Measurements from ENCODE around the gene DUSP16.
"Not testable (repeated sequence)": the region's sequence is repeated elsewhere in the genome, so short reads cannot be mapped to it uniquely, and the experiment has no call there.

The DUSP16 gene, protein sequence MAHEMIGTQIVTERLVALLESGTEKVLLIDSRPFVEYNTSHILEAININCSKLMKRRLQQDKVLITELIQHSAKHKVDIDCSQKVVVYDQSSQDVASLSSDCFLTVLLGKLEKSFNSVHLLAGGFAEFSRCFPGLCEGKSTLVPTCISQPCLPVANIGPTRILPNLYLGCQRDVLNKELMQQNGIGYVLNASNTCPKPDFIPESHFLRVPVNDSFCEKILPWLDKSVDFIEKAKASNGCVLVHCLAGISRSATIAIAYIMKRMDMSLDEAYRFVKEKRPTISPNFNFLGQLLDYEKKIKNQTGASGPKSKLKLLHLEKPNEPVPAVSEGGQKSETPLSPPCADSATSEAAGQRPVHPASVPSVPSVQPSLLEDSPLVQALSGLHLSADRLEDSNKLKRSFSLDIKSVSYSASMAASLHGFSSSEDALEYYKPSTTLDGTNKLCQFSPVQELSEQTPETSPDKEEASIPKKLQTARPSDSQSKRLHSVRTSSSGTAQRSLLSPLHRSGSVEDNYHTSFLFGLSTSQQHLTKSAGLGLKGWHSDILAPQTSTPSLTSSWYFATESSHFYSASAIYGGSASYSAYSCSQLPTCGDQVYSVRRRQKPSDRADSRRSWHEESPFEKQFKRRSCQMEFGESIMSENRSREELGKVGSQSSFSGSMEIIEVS

DNA sequence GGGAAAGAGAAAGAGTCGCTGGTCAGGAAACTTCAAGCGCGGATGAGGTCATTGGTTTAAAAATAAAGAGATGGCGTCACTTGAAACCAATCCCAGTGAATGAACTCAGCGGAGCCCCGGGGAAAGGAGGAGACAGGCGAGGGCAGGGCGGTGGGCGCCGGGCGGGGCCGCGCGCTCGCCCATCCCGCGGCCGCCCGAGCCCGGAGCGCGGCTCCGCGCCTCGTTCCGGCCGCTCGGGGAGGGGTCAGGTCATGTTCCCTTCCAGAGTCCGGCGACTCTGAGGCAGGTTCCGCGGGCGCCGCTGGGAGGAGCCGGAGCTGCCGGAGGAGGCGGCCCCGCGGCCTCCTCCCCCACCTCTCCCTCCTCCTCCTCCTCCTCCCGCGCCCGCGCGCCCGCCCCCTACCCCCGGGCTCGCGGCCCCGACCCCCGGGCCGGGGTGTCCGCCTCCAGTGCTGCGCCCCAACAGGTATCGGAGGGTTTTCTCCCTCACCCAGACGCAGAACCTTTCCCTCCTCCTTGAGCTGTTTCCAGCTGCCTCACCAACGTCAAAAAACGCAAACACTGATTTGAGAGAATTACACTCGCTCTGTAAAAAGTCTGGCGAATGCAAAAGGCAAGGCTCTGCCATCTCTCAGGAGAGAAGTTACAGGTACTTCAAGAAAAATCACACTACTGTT, at the start of gene DUSP16:
TSS of gene DUSP16 (minus strand) at position 279 of the 677 bp plus-strand sequence. CDS start 41,765 bp downstream, outside the sequence.
- Mint-ChIP-seq H3K27me3 (ENCODE audit: low read depth) (no peaks in the 10 kb centered on the region), H3K27ac (peak within 1 kb of the TSS; percentile 97), H3K4me1 (ENCODE audit: low read depth) (peaks cover 33% of the 10 kb centered on the region), H3K4me3 (peak within 1 kb of the TSS; percentile 86), H3K9me3 (no peaks in the 10 kb centered on the region), H3K36me3 (ENCODE audit: low read depth) (peaks cover 13% of the 10 kb centered on the region)
- peak; percentile 87 for DNase-seq (ENCODE audit: low spot score)

DNA sequence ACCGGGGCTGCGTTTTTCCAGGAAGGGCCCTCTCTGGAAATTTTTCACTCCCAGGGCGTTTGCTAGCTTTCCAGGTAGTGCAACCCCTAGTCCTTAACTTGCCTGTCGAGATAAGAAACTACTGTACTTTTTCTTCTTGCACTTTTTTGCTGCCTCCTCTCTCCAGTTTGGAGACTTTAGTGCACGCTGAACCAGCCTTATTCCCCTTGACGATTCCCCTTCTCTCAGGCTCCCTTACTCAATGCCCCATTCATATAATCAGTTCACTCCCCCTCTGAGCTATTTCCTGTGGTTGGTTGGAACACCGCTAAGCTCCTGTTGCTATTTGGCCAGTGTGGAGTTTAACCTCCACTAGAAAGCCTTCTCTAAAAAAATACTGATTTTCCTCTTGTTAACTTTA, 49.7 kb upstream of the DUSP16 start:
- Mint-ChIP-seq H3K36me3 (ENCODE audit: low read depth) (peaks cover 14% of the 10 kb centered on the region), H3K4me3 (peak overlapping the region; percentile 88), H3K27me3 (ENCODE audit: low read depth) (no peaks in the 10 kb centered on the region), H3K27ac (peak overlapping the region; percentile 88), H3K4me1 (ENCODE audit: low read depth) (peaks cover 42% of the 10 kb centered on the region), H3K9me3 (no peaks in the 10 kb centered on the region)
- peak; percentile 17 for DNase-seq (ENCODE audit: low spot score)

DNA sequence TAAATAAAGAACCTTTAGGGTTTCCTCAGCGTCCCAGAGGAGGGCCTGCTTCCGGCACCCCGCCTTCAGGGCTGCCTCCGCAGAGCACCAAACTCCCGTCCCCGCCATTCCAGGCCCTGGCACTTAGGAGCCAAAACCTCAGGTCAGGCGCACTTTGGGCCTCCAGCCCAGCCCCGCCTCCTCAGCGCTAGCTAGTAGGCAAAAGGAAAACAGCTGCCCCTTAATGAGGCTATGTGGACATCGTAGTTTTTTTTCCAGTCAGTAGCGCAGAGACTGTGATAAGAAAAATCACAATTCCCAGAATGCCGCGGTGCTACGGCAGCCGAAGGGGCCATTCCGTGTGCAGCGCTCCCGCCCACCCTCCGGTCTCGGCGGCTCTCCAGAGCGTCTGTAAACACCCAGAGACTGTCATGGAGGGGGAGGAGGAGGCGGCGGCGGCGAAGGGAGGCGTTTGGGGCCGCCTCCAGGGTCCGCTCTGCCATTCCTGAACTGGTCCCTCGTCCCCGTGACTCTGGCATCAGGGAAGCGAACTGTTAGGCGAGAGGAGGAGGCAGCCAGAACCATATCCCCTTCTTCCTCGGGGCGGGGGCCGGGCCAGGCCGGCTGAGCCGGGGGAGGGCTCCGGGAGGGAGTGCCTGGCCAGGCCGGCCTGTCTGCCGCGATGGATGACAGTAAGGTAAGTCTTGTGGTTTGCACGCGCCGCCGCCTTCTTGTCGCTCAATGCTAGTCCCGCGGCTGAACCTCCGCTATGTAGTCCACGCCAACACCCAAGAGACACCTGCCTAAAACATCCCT, 49.0 kb upstream of the DUSP16 start, which contains the start of gene CREBL2:
TSS of gene CREBL2 (plus strand) at position 365 of the 795 bp plus-strand sequence. CDS start at position 662, 297 bp downstream.
- Mint-ChIP-seq H3K4me1 (ENCODE audit: low read depth) (peaks cover 45% of the 10 kb centered on the region), H3K27me3 (ENCODE audit: low read depth) (no peaks in the 10 kb centered on the region)
- peak; percentile 85 for DNase-seq (ENCODE audit: low spot score)

GRCh38 chr12:12610711-12611110, 48.0 kb upstream of the DUSP16 start:
- H3K9me3 Mint-ChIP-seq, result no peaks in the 10 kb centered on the region
- peak overlapping the region; percentile 88 for H3K4me3 Mint-ChIP-seq
- H3K36me3 Mint-ChIP-seq (ENCODE audit: low read depth), result peaks cover 8% of the 10 kb centered on the region
- H3K27ac Mint-ChIP-seq, result peak overlapping the region; percentile 88
- H3K27me3 Mint-ChIP-seq (ENCODE audit: low read depth), result no peaks in the 10 kb centered on the region
- no peak for DNase-seq (ENCODE audit: low spot score)
- peaks cover 43% of the 10 kb centered on the region for H3K4me1 Mint-ChIP-seq (ENCODE audit: low read depth)

More for the DNA sequence above, 49.0 kb upstream of the DUSP16 start, which contains the start of gene CREBL2:
- Mint-ChIP-seq H3K36me3 (ENCODE audit: low read depth) (peaks cover 12% of the 10 kb centered on the region), H3K27ac (peak within 1 kb of the TSS; percentile 88), H3K9me3 (no peaks in the 10 kb centered on the region), H3K4me3 (peak within 1 kb of the TSS; percentile 88)

DNA sequence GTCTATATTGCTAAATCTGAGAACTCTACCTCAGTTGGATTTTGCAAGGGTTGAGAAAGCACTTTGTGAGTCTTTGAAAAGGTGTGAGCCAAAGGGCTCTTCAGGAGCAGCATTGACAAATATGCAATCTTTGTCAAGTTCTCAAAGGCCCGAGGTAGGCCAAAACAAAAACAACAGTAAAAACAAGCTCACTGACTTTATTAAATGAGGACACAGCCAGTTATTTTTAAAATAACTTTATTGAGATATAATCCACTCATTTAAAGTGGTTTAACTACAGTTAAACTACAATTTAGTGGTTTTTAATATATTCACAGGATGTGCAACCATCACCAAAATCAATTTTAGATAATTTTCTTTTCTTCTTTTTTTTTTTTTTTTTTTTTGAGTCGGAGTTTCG, 47.0 kb upstream of the DUSP16 start:
- Mint-ChIP-seq H3K27ac (no peak overlapping the region), H3K4me1 (ENCODE audit: low read depth) (peaks cover 43% of the 10 kb centered on the region), H3K4me3 (no peak overlapping the region)

DNA sequence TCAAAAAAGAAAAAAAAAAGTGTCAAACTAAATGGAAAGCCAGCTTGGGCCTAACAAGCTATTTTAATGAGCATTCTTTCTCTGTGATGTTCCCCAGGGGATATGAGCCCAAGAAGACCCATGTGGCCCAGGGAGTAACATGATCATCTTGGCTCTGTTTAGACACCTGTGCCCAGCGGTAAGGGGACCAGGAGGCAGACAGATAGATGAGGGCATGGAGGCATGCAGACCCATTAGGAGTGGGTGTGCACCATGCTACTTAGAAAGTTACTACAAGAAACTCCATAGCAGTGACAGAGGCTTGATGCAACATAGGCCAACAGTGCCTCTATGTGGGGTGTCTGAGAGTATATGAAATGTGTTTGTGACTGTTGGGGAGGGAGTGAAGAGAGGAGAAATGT, 45.9 kb upstream of the DUSP16 start:
- DNase-seq (ENCODE audit: low spot score), result peak; percentile 21
- Mint-ChIP-seq H3K36me3 (ENCODE audit: low read depth) (peaks cover 2% of the 10 kb centered on the region), H3K27ac (peak overlapping the region; percentile 5), H3K4me3 (no peak overlapping the region), H3K9me3 (no peaks in the 10 kb centered on the region), H3K27me3 (ENCODE audit: low read depth) (no peaks in the 10 kb centered on the region), H3K4me1 (ENCODE audit: low read depth) (peaks cover 41% of the 10 kb centered on the region)

More for the DNA sequence above, 47.0 kb upstream of the DUSP16 start:
- Mint-ChIP-seq H3K9me3 (no peaks in the 10 kb centered on the region), H3K36me3 (ENCODE audit: low read depth) (peaks cover 6% of the 10 kb centered on the region), H3K27me3 (ENCODE audit: low read depth) (no peaks in the 10 kb centered on the region)
- DNase-seq (ENCODE audit: low spot score), result no peak

GRCh38 chr12:12606781-12607589, 44.3 kb upstream of the DUSP16 start:
- Mint-ChIP-seq H3K27me3 (ENCODE audit: low read depth) (no peaks in the 10 kb centered on the region), H3K27ac (peak overlapping the region; percentile 13), H3K36me3 (ENCODE audit: low read depth) (no peaks in the 10 kb centered on the region), H3K9me3 (no peaks in the 10 kb centered on the region), H3K4me1 (ENCODE audit: low read depth) (peaks cover 29% of the 10 kb centered on the region), H3K4me3 (no peak overlapping the region)
- no peak for DNase-seq (ENCODE audit: low spot score)

DNA sequence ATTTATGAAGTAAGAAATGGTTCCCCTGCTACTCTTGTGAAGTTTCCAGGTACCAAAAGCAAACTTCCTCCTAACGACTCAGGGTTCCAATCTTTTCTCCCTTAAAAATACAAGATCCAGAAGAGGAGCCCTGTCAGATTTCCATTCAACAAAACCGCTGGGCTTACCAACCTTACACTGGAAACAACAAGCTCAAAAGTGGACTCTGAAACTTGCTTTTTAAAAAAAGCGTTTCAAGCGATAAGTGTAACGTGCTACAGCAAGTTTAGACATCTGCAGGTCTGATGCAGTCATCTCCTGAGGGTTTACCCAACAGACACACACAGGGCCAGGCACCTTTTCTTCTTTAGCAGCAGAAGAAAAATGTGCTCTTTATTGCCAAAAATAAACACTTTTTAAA, 42.1 kb upstream of the DUSP16 start:
- H3K27ac Mint-ChIP-seq, result no peak overlapping the region
- no peaks in the 10 kb centered on the region for H3K36me3 Mint-ChIP-seq (ENCODE audit: low read depth)
- no peak overlapping the region for H3K4me3 Mint-ChIP-seq
- DNase-seq (ENCODE audit: low spot score), result no peak
- H3K9me3 Mint-ChIP-seq, result no peaks in the 10 kb centered on the region
- peaks cover 17% of the 10 kb centered on the region for H3K4me1 Mint-ChIP-seq (ENCODE audit: low read depth)
- H3K27me3 Mint-ChIP-seq (ENCODE audit: low read depth), result no peaks in the 10 kb centered on the region

DNA sequence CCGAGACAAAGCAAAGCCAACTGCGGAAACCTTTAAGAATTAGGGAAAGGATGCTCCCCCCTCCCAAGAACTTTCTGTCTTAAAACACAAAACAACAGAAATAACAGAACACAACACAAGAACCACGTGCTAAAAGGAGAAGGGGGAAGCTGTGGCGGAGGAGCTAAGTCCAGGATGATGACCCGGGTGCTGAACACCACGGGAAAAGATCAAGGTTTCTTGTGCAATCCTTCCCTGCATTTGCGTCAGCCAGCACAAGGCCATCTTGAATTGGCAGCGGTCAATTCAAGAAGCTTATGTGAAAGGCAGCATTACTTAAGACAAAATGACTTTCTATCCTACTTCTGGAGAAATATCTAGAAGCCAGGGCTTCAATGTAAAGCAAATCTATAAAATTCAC, 38.0 kb upstream of the DUSP16 start:
- DNase-seq (ENCODE audit: low spot score), result no peak
- Mint-ChIP-seq H3K27ac (no peak overlapping the region), H3K4me1 (ENCODE audit: low read depth) (no peaks in the 10 kb centered on the region), H3K9me3 (peaks cover 4% of the 10 kb centered on the region), H3K27me3 (ENCODE audit: low read depth) (peaks cover 3% of the 10 kb centered on the region), H3K36me3 (ENCODE audit: low read depth) (no peaks in the 10 kb centered on the region), H3K4me3 (no peak overlapping the region)

- Mint-ChIP-seq H3K4me1 (ENCODE audit: low read depth) (no peaks in the 10 kb centered on the region), H3K36me3 (ENCODE audit: low read depth) (no peaks in the 10 kb centered on the region), H3K4me3 (no peak overlapping the region), H3K27me3 (ENCODE audit: low read depth) (peaks cover 6% of the 10 kb centered on the region), H3K27ac (no peak overlapping the region), H3K9me3 (peaks cover 4% of the 10 kb centered on the region)
- no peak for DNase-seq (ENCODE audit: low spot score)
These were observed 37.3 kb upstream of the DUSP16 start for GRCh38 chr12:12599750-12600643.

- peaks cover 4% of the 10 kb centered on the region for H3K9me3 Mint-ChIP-seq
- H3K27me3 Mint-ChIP-seq (ENCODE audit: low read depth), result peaks cover 9% of the 10 kb centered on the region
- H3K27ac Mint-ChIP-seq, result no peak overlapping the region
- H3K4me1 Mint-ChIP-seq (ENCODE audit: low read depth), result no peaks in the 10 kb centered on the region
- H3K36me3 Mint-ChIP-seq (ENCODE audit: low read depth), result no peaks in the 10 kb centered on the region
- no peak overlapping the region for H3K4me3 Mint-ChIP-seq
- DNase-seq (ENCODE audit: low spot score), result no peak
These were observed 36.2 kb upstream of the DUSP16 start for GRCh38 chr12:12598864-12599263.

GRCh38 chr12:12596598-12596997, 33.9 kb upstream of the DUSP16 start:
- not testable (repeated sequence) for H3K4me1 Mint-ChIP-seq (ENCODE audit: low read depth); H3K9me3 Mint-ChIP-seq; H3K4me3 Mint-ChIP-seq; H3K27me3 Mint-ChIP-seq (ENCODE audit: low read depth); DNase-seq (ENCODE audit: low spot score); H3K27ac Mint-ChIP-seq; H3K36me3 Mint-ChIP-seq (ENCODE audit: low read depth)
